HEK293 (cell line): ENCODE measurements around the gene TMEM208.
A peak's percentile ranks its signal among the peaks of the same experiment; 100 is the strongest.

Source experiments
- CTCF ChIA-PET: fragments of 350-600 bp; formaldehyde crosslinking; extraction: SDS; loops from one replicate; lab custom pipeline; 2021; ENCODE audit warnings: antibody characterized with exemption; lab: Yijun Ruan, JAX
- POLR2A ChIA-PET: fragments of 300-600 bp; formaldehyde crosslinking; extraction: SDS; loops from one replicate; lab custom pipeline; 2020; ENCODE audit warnings: antibody characterized with exemption, inconsistent platforms; lab: Yijun Ruan, JAX
- H3K27ac ChIP-seq: fragments of 200-500 bp; sonication (Bioruptor generic); 2 replicates; pipeline ENCODE4 v1.5.1; 2014; ENCODE audit warnings: low read depth, low read length, control low read depth, inconsistent platforms; ENCODE audit errors: extremely low read depth
- H3K36me3 ChIP-seq, 2 experiments: fragments of 200-500 bp in 1 of 2; sonication (Bioruptor generic) in 1 of 2; 1 replicate in 1 of 2; 2 replicates in 1 of 2; pipeline ENCODE4 v1.5.1; 2014 to 2017; ENCODE audit warnings: inconsistent platforms in 2 of 2, low read length in 2 of 2; ENCODE audit not compliant: control insufficient read depth in 2 of 2, insufficient read depth in 1 of 2
- H3K4me1 ChIP-seq: fragments of 200-500 bp; sonication (Bioruptor generic); 2 replicates; pipeline ENCODE4 v1.5.1; 2014; ENCODE audit warnings: mild to moderate bottlenecking, low read length, inconsistent platforms; ENCODE audit not compliant: control insufficient read depth, insufficient read depth
- H3K4me3 ChIP-seq: 2 replicates; pipeline ENCODE4 v1.5.1; 2011; ENCODE audit warnings: low read depth, mild to moderate bottlenecking, control low read depth, low read length, moderate library complexity
- H3K9me3 ChIP-seq: fragments of 200-500 bp; sonication (Bioruptor generic); 2 replicates; pipeline ENCODE4 v1.5.1; 2014; ENCODE audit warnings: low read depth, low read length, inconsistent platforms; ENCODE audit not compliant: control insufficient read depth, insufficient read depth
- BCL11A ChIP-seq: fragments of 450-650 bp; formaldehyde crosslinking; IDR thresholded peaks from 2 replicates; pipeline ENCODE4 v1.5.1; 2016; ENCODE audit warnings: low read depth, missing biosample characterization, missing genetic modification characterization
- BCL11B ChIP-seq: fragments of 450-650 bp; formaldehyde crosslinking; IDR thresholded peaks from 2 replicates; pipeline ENCODE4 v1.5.1; 2016; ENCODE audit warnings: low read depth, missing biosample characterization, missing genetic modification characterization
- HOXD13 ChIP-seq: sonication (generic); formaldehyde crosslinking; IDR thresholded peaks from 2 replicates; pipeline ENCODE4 v1.8.0; 2022; ENCODE audit warnings: missing genetic modification reagents, borderline replicate concordance
- KLF10 ChIP-seq: fragments of 450-650 bp; IDR thresholded peaks from 2 replicates; pipeline ENCODE4 v1.5.1; 2018; ENCODE audit warnings: missing biosample characterization, mild to moderate bottlenecking, missing genetic modification characterization
- PRDM1 ChIP-seq: fragments of 450-650 bp; formaldehyde crosslinking; IDR thresholded peaks from 2 replicates; pipeline ENCODE4; 2016; ENCODE audit warnings: missing biosample characterization, missing genetic modification characterization
- SETDB1 ChIP-seq: IDR thresholded peaks from one replicate; pipeline ENCODE4 v1.6.1; 2017; ENCODE audit warnings: mild to moderate bottlenecking, low read length, moderate library complexity, mixed read lengths; ENCODE audit not compliant: insufficient read length
- ZBTB17 ChIP-seq: fragments of 450-650 bp; formaldehyde crosslinking; IDR thresholded peaks from 2 replicates; pipeline ENCODE4 v1.5.1; 2016; ENCODE audit warnings: missing biosample characterization, missing genetic modification characterization
- ZFP37 ChIP-seq: fragments of 450-650 bp; formaldehyde crosslinking; IDR thresholded peaks from 2 replicates; pipeline ENCODE4 v1.5.1; 2016; ENCODE audit warnings: missing biosample characterization, missing genetic modification characterization
- ZNF112 ChIP-seq: fragments of 450-650 bp; formaldehyde crosslinking; IDR thresholded peaks from 2 replicates; pipeline ENCODE4 v1.5.0; 2017; ENCODE audit warnings: missing biosample characterization, missing genetic modification characterization
- ZNF184 ChIP-seq: fragments of 450-650 bp; IDR thresholded peaks from 2 replicates; pipeline ENCODE4 v1.5.1; 2018; ENCODE audit warnings: missing biosample characterization, mild to moderate bottlenecking, missing genetic modification characterization
- ZNF19 ChIP-seq: fragments of 450-650 bp; formaldehyde crosslinking; IDR thresholded peaks from 2 replicates; pipeline ENCODE4; 2016; ENCODE audit warnings: missing biosample characterization, missing genetic modification characterization, low read depth
- ZNF202 ChIP-seq: fragments of 450-650 bp; formaldehyde crosslinking; IDR thresholded peaks from 2 replicates; pipeline ENCODE4 v1.5.1; 2016; ENCODE audit warnings: missing biosample characterization, missing genetic modification characterization, borderline replicate concordance
- ZNF341 ChIP-seq: fragments of 450-650 bp; formaldehyde crosslinking; IDR thresholded peaks from 2 replicates; pipeline ENCODE4; 2016; ENCODE audit warnings: low read depth, missing biosample characterization, missing genetic modification characterization
- ZNF366 ChIP-seq: fragments of 450-650 bp; formaldehyde crosslinking; conservative IDR thresholded peaks from 2 replicates; pipeline ENCODE4 v1.5.1; 2016; ENCODE audit warnings: missing biosample characterization, missing genetic modification characterization
- ZNF555 ChIP-seq: fragments of 450-650 bp; formaldehyde crosslinking; conservative IDR thresholded peaks from 2 replicates; pipeline ENCODE4 v1.5.1; 2017; ENCODE audit warnings: missing biosample characterization, mild to moderate bottlenecking, missing genetic modification characterization, inconsistent platforms
- ZNF560 ChIP-seq: fragments of 450-650 bp; formaldehyde crosslinking; IDR thresholded peaks from 2 replicates; pipeline ENCODE4 v1.5.1; 2017; ENCODE audit warnings: missing biosample characterization, missing genetic modification characterization, borderline replicate concordance
- ZNF654 ChIP-seq: fragments of 450-650 bp; formaldehyde crosslinking; IDR thresholded peaks from 2 replicates; pipeline ENCODE4 v1.5.1; 2016; ENCODE audit warnings: low read depth, missing biosample characterization, missing genetic modification characterization
- ZNF658 ChIP-seq: fragments of 450-650 bp; formaldehyde crosslinking; IDR thresholded peaks from 2 replicates; pipeline ENCODE4; 2016; ENCODE audit warnings: missing biosample characterization, missing genetic modification characterization
- ZNF707 ChIP-seq: fragments of 450-650 bp; formaldehyde crosslinking; IDR thresholded peaks from 2 replicates; pipeline ENCODE4 v1.5.1; 2016; ENCODE audit warnings: missing biosample characterization, missing genetic modification characterization
- ZNF76 ChIP-seq: fragments of 450-650 bp; formaldehyde crosslinking; IDR thresholded peaks from 2 replicates; pipeline ENCODE4; 2016; ENCODE audit warnings: low read depth, missing biosample characterization, missing genetic modification characterization, borderline replicate concordance
- ZNF792 ChIP-seq: fragments of 450-650 bp; formaldehyde crosslinking; IDR thresholded peaks from 2 replicates; pipeline ENCODE4 v1.5.1; 2016; ENCODE audit warnings: missing biosample characterization, missing genetic modification characterization
- TF ChIP-seq, protein P1 (sequence below): fragments of 450-650 bp; formaldehyde crosslinking; IDR thresholded peaks from 2 replicates; pipeline ENCODE4 v1.5.1; 2016; ENCODE audit warnings: missing biosample characterization, missing genetic modification characterization
- TF ChIP-seq, protein P2 (sequence below): fragments of 450-650 bp; formaldehyde crosslinking; IDR thresholded peaks from 2 replicates; pipeline ENCODE4 v1.5.1; 2017; ENCODE audit warnings: missing biosample characterization, missing genetic modification characterization

The TMEM208 gene

DNA sequence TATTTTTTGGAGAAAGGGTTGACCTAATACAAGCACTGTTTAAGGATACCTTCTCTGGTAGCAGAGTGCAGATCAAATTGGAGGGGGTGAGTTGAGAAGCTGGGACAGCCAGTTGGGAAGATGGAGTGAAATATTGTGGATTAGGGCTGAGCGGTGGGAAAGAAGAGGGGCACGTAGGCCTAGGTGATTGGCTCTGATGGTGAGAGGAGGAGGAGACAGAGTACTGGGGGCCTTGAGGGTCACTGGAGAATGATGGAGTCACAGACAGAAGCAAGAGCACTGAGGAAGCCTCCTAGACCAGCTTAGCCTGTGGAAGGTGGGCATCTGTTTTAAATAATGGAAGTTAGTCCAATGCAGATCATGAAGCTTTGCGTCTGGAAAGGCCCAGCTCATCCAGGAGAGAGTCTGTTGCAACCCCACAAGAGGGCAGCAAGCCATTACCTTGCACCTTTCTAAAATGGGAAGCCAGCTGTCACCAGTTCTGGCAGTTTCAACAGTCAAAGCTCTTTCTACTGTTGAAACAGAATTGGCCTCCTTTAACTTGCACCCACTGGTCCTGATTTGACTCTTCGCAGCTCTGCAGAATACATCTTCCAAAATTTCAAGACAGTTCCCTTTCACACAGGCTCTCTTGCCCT is 33.6 kb downstream of the TMEM208 start:
- ChIA-PET POLR2A (interaction anchor here (0.5 to 1.8 kb wide), 5 partner anchors 10 to 221 kb away, joined by 3 to 6 read pairs (median 4); partner anchors contain the start of gene FHOD1), CTCF (interaction anchor here (0.5 to 2.1 kb wide), 34 partner anchors 8 to 414 kb away, joined by 3 to 22 read pairs (median 4); partner anchors contain the start of genes FHOD1, KCTD19, LRRC36 and PLEKHG4)
- Histone ChIP-seq H3K9me3 (no peaks in the 10 kb centered on the region), H3K4me3 (no peak overlapping the region), H3K4me1 (no peaks in the 10 kb centered on the region), H3K27ac (no peak overlapping the region), H3K36me3 (peaks cover 0 to 8% of the 10 kb centered on the region in 2 experiments; a peak in 2 of 3 replicates)
- TF ChIP-seq ZNF366 (tag by site-specific recombination) (no peak), BCL11B (tag by site-specific recombination) (no peak), SETDB1 (no peak), ZNF707 (tag by site-specific recombination) (no peak), ZBTB17 (tag by site-specific recombination) (0 out of 2 replicates have a peak, but pooled peaks have one; percentile 28), ZNF76 (tag by site-specific recombination) (no peak), ZNF19 (tag by site-specific recombination) (no peak), ZNF792 (tag by site-specific recombination) (no peak), HOXD13 (CRISPR knock-in tag) (no peak), ZNF555 (tag by site-specific recombination) (no peak), ZNF658 (tag by site-specific recombination) (no peak), ZNF341 (0 out of 2 replicates have a peak, but pooled peaks have one; percentile 20), ZNF560 (no peak), ZNF654 (tag by site-specific recombination) (peak; percentile 50), ZNF202 (tag by site-specific recombination) (no peak), ZFP37 (tag by site-specific recombination) (no peak), BCL11A (tag by site-specific recombination) (no peak), PRDM1 (peak; percentile 56; the same call in 1 of the 2 replicates), ZNF184 (tag by site-specific recombination) (peak; percentile 87), KLF10 (no peak), ZNF112 (tag by site-specific recombination) (no peak)
- TF ChIP-seq, protein P1, sequence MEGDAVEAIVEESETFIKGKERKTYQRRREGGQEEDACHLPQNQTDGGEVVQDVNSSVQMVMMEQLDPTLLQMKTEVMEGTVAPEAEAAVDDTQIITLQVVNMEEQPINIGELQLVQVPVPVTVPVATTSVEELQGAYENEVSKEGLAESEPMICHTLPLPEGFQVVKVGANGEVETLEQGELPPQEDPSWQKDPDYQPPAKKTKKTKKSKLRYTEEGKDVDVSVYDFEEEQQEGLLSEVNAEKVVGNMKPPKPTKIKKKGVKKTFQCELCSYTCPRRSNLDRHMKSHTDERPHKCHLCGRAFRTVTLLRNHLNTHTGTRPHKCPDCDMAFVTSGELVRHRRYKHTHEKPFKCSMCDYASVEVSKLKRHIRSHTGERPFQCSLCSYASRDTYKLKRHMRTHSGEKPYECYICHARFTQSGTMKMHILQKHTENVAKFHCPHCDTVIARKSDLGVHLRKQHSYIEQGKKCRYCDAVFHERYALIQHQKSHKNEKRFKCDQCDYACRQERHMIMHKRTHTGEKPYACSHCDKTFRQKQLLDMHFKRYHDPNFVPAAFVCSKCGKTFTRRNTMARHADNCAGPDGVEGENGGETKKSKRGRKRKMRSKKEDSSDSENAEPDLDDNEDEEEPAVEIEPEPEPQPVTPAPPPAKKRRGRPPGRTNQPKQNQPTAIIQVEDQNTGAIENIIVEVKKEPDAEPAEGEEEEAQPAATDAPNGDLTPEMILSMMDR (tag by site-specific recombination), result peak; percentile 71
- TF ChIP-seq, protein P2, sequence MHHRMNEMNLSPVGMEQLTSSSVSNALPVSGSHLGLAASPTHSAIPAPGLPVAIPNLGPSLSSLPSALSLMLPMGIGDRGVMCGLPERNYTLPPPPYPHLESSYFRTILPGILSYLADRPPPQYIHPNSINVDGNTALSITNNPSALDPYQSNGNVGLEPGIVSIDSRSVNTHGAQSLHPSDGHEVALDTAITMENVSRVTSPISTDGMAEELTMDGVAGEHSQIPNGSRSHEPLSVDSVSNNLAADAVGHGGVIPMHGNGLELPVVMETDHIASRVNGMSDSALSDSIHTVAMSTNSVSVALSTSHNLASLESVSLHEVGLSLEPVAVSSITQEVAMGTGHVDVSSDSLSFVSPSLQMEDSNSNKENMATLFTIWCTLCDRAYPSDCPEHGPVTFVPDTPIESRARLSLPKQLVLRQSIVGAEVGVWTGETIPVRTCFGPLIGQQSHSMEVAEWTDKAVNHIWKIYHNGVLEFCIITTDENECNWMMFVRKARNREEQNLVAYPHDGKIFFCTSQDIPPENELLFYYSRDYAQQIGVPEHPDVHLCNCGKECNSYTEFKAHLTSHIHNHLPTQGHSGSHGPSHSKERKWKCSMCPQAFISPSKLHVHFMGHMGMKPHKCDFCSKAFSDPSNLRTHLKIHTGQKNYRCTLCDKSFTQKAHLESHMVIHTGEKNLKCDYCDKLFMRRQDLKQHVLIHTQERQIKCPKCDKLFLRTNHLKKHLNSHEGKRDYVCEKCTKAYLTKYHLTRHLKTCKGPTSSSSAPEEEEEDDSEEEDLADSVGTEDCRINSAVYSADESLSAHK (tag by site-specific recombination), result peak; percentile 91
- TF ChIP-seq, all 188 proteins: peak for 7
